Chondrocyte (in vitro differentiated cells): ENCODE data around the gene TPGS2. TPM values are rescaled to one million over a fixed set of nuclear protein-coding genes. Genes with fewer than 3 reads are reported as not detected.

ENCODE experiments used
- DNase-seq: peaks from one replicate; pipeline ENCODE4 v3.0.0; 2021; ENCODE audit warnings: mixed read lengths, low spot score
- H3K27ac Mint-ChIP-seq: one replicate; pipeline ENCODE4 v1.8.0; 2021; ENCODE audit warnings: mild to moderate bottlenecking, moderate library complexity, mixed read lengths; ENCODE audit not compliant: unreplicated experiment
- H3K27me3 Mint-ChIP-seq: 2 replicates; pipeline ENCODE4 v1.8.0; 2021; ENCODE audit warnings: low read depth, mixed read lengths
- H3K36me3 Mint-ChIP-seq: 2 replicates; pipeline ENCODE4 v1.8.0; 2021; ENCODE audit warnings: low read depth, mixed read lengths
- H3K4me1 Mint-ChIP-seq: 2 replicates; pipeline ENCODE4 v1.8.0; 2021; ENCODE audit warnings: low read depth, mild to moderate bottlenecking, mixed read lengths
- H3K4me3 Mint-ChIP-seq: one replicate; pipeline ENCODE4 v1.8.0; 2021; ENCODE audit warnings: mild to moderate bottlenecking, moderate library complexity, mixed read lengths; ENCODE audit not compliant: unreplicated experiment
- H3K9me3 Mint-ChIP-seq: 2 replicates; pipeline ENCODE4 v1.8.0; 2021; ENCODE audit warnings: low read depth, mixed read lengths
- CTCF ChIP-seq: fragments of 200-600 bp; sonication (generic); IDR thresholded peaks from 2 replicates; pipeline ENCODE4 v1.5.0; 2021; ENCODE audit warnings: antibody characterized with exemption, mild to moderate bottlenecking, moderate library complexity
- total RNA-seq: library from RNA; stranded (reverse); gene quantifications from 3 replicates; pipeline ENCODE4 v1.2.1, GENCODE V29; 2021

Gene TPGS2
- total RNA-seq, 1 donor from 2014 or later = 111 TPM

GRCh38 chr18:36862182-36862581 lies 33.4 kb upstream of the TPGS2 start:
- no peak for DNase-seq
- no peaks in the 10 kb centered on the region for H3K4me1 Mint-ChIP-seq
- H3K9me3 Mint-ChIP-seq = no peaks in the 10 kb centered on the region
- no peak overlapping the region for H3K4me3 Mint-ChIP-seq
- peaks cover 5% of the 10 kb centered on the region for H3K36me3 Mint-ChIP-seq
- no peak for TF ChIP-seq CTCF
- no peak overlapping the region for H3K27ac Mint-ChIP-seq
- H3K27me3 Mint-ChIP-seq = no peaks in the 10 kb centered on the region

- Mint-ChIP-seq H3K36me3 (peaks cover 7% of the 10 kb centered on the region), H3K4me1 (peaks cover 11% of the 10 kb centered on the region), H3K4me3 (no peak overlapping the region), H3K9me3 (peaks cover 7% of the 10 kb centered on the region), H3K27me3 (no peaks in the 10 kb centered on the region), H3K27ac (no peak overlapping the region)
- no peak for DNase-seq
- no peak for TF ChIP-seq CTCF
These were observed 28.0 kb upstream of the TPGS2 start for GRCh38 chr18:36856815-36857214.

- Mint-ChIP-seq H3K36me3 (peaks cover 10% of the 10 kb centered on the region), H3K9me3 (peaks cover 12% of the 10 kb centered on the region), H3K4me3 (no peak overlapping the region), H3K4me1 (peaks cover 17% of the 10 kb centered on the region), H3K27ac (peak overlapping the region; percentile 6), H3K27me3 (no peaks in the 10 kb centered on the region)
- TF ChIP-seq CTCF = no peak
- DNase-seq = no peak
These were observed 22.4 kb upstream of the TPGS2 start for GRCh38 chr18:36851202-36851590.

- no peaks in the 10 kb centered on the region for H3K27me3 Mint-ChIP-seq
- no peak for DNase-seq
- peaks cover 10% of the 10 kb centered on the region for H3K36me3 Mint-ChIP-seq
- TF ChIP-seq CTCF = no peak
- peaks cover 12% of the 10 kb centered on the region for H3K9me3 Mint-ChIP-seq
- H3K27ac Mint-ChIP-seq = no peak overlapping the region
- peaks cover 13% of the 10 kb centered on the region for H3K4me1 Mint-ChIP-seq
- no peak overlapping the region for H3K4me3 Mint-ChIP-seq
These were observed 21.9 kb upstream of the TPGS2 start for GRCh38 chr18:36850527-36851201.

GRCh38 chr18:36849288-36850006 lies 20.6 kb upstream of the TPGS2 start:
- TF ChIP-seq CTCF = no peak
- Mint-ChIP-seq H3K4me1 (peaks cover 13% of the 10 kb centered on the region), H3K36me3 (peaks cover 10% of the 10 kb centered on the region), H3K4me3 (no peak overlapping the region), H3K27ac (peak overlapping the region; percentile 27), H3K9me3 (peaks cover 12% of the 10 kb centered on the region), H3K27me3 (no peaks in the 10 kb centered on the region)
- DNase-seq = no peak
